HG03039 (cell line): ENCODE results near the gene TRIM8.
"Not testable (repeated sequence)": the region's sequence is repeated elsewhere in the genome, so short reads cannot be mapped to it uniquely, and the experiment has no call there.

Source experiments
- ATAC-seq: cut with Tn5 transposase; IDR thresholded peaks from one replicate; pipeline ENCODE4 v1.9.1; 2021; ENCODE audit warnings: mild to moderate bottlenecking, moderate library complexity; ENCODE audit not compliant: unreplicated experiment

TRIM8 gene

GRCh38 chr10:102667411-102667810, 23.1 kb downstream of the TRIM8 start:
- ATAC-seq: not testable (repeated sequence)

- no peak for ATAC-seq
Measured at GRCh38 chr10:102668326-102669107, 24.2 kb downstream of the TRIM8 start.

- no peak for ATAC-seq
Measured at GRCh38 chr10:102669206-102670064, 25.2 kb downstream of the TRIM8 start.

GRCh38 chr10:102670065-102670670, 25.9 kb downstream of the TRIM8 start:
- no peak for ATAC-seq

GRCh38 chr10:102670871-102671434, 26.7 kb downstream of the TRIM8 start:
- ATAC-seq: no peak

GRCh38 chr10:102673236-102673818, 29.0 kb downstream of the TRIM8 start:
- ATAC-seq: no peak

GRCh38 chr10:102673819-102674511, 29.7 kb downstream of the TRIM8 start:
- no peak for ATAC-seq

GRCh38 chr10:102674566-102674965, 30.3 kb downstream of the TRIM8 start:
- no peak for ATAC-seq

GRCh38 chr10:102675011-102675665, 30.9 kb downstream of the TRIM8 start:
- ATAC-seq: no peak

- no peak for ATAC-seq
Measured at GRCh38 chr10:102675666-102676533, 31.6 kb downstream of the TRIM8 start.

- ATAC-seq: no peak
Measured at GRCh38 chr10:102676534-102677315, 32.4 kb downstream of the TRIM8 start.

- ATAC-seq: no peak
Measured at GRCh38 chr10:102677331-102678067, 33.2 kb downstream of the TRIM8 start.

- no peak for ATAC-seq
Measured at GRCh38 chr10:102678068-102678400, 33.8 kb downstream of the TRIM8 start.

GRCh38 chr10:102678842-102679289, 34.6 kb downstream of the TRIM8 start:
- ATAC-seq: no peak

GRCh38 chr10:102679596-102679995, 35.3 kb downstream of the TRIM8 start:
- ATAC-seq: no peak

GRCh38 chr10:102681696-102682095, 37.4 kb downstream of the TRIM8 start:
- ATAC-seq: no peak

GRCh38 chr10:102682416-102682815, 38.1 kb downstream of the TRIM8 start:
- ATAC-seq: no peak
